Suprapubic skin (tissue), 4 donors: Measurements from ENCODE around the gene TPRN. TPM values are rescaled to one million over a fixed set of nuclear protein-coding genes. Genes with fewer than 3 reads are reported as not detected.

Experiments used
- DNase-seq, 2 donors: peaks; one replicate each; pipeline ENCODE4 v3.0.0-alpha.2; 2019; ENCODE audit warnings: low spot score in 2 of 2
- H3K27ac ChIP-seq: fragments of 200-600 bp; sonication (generic); one replicate; pipeline ENCODE4 v1.5.1; 2019
- H3K27me3 ChIP-seq: fragments of 200-600 bp; sonication (generic); one replicate; pipeline ENCODE4 v1.5.1; 2019
- H3K36me3 ChIP-seq: fragments of 200-600 bp; sonication (generic); one replicate; pipeline ENCODE4 v1.5.1; 2019
- H3K4me1 ChIP-seq: fragments of 200-600 bp; sonication (generic); one replicate; pipeline ENCODE4 v1.5.1; 2019
- H3K4me3 ChIP-seq: fragments of 200-600 bp; sonication (generic); one replicate; pipeline ENCODE4 v1.5.1; 2019; ENCODE audit warnings: mild to moderate bottlenecking
- H3K9me3 ChIP-seq: fragments of 200-600 bp; sonication (generic); one replicate; pipeline ENCODE4 v1.5.1; 2019
- CTCF ChIP-seq, 2 donors: fragments of 200-600 bp in 1 of 2; fragments of 450-650 bp in 1 of 2; sonication (generic) in 1 of 2; IDR thresholded peaks; one replicate each; pipeline ENCODE4 v1.5.1; 2016 to 2019; ENCODE audit warnings: antibody characterized with exemption in 2 of 2, mild to moderate bottlenecking in 1 of 2, moderate library complexity in 1 of 2
- EP300 ChIP-seq: sonication (generic); formaldehyde crosslinking; IDR thresholded peaks from one replicate; pipeline ENCODE4 v1.6.1; 2017; ENCODE audit warnings: antibody characterized with exemption
- POLR2A ChIP-seq, 2 donors: fragments of 450-650 bp; IDR thresholded peaks; one replicate each; pipeline ENCODE4 v1.6.1; 2017; ENCODE audit warnings: antibody characterized with exemption in 2 of 2, mild to moderate bottlenecking in 2 of 2, moderate library complexity in 2 of 2
- POLR2AphosphoS5 ChIP-seq, 3 donors: sonication (generic); formaldehyde crosslinking; IDR thresholded peaks; one replicate each; pipeline ENCODE4 v1.6.1; 2017; ENCODE audit warnings: antibody characterized with exemption in 3 of 3
- WGBS: methylation state at CpG from one replicate; pipeline ENCODE4 v1.1.5; 2018; 5-methylcytosine and 5-hydroxymethylcytosine counted together
- total RNA-seq, 4 donors: library from RNA; depleted of rRNA; stranded (reverse); fragments of >200 nt; gene quantifications; one replicate each; pipeline ENCODE4 v1.1.0, GENCODE V29; 2016

The TPRN gene
- total RNA-seq, 4 donors from 2014 or later, result 12.6 to 23.6 (median 18.7) TPM

GRCh38 chr9:137149942-137150616 lies 50.5 kb downstream of the TPRN start:
- 44% methylated on average over 17 of the region's 20 CpGs for WGBS

GRCh38 chr9:137149363-137149762 lies 51.2 kb downstream of the TPRN start:
- Histone ChIP-seq H3K4me1 (no peaks in the 10 kb centered on the region), H3K36me3 (no peaks in the 10 kb centered on the region), H3K27me3 (peaks cover 37% of the 10 kb centered on the region), H3K9me3 (no peaks in the 10 kb centered on the region), H3K27ac (no peak overlapping the region), H3K4me3 (no peak overlapping the region)
- 59% methylated on average over 5 of the region's 5 CpGs for WGBS
- DNase-seq, result no peak
- TF ChIP-seq EP300 (no peak), CTCF (IDR thresholded peaks at IDR 0.05) (no peak), POLR2AphosphoS5 (IDR thresholded peaks at IDR 0.05) (no peak), POLR2A (IDR thresholded peaks at IDR 0.05) (no peak)

More at GRCh38 chr9:137149942-137150616, 50.5 kb downstream of the TPRN start:
- no peak for DNase-seq
- Histone ChIP-seq H3K36me3 (no peaks in the 10 kb centered on the region), H3K27ac (no peak overlapping the region), H3K27me3 (peaks cover 36% of the 10 kb centered on the region), H3K9me3 (no peaks in the 10 kb centered on the region), H3K4me1 (no peaks in the 10 kb centered on the region), H3K4me3 (no peak overlapping the region)
- no peak for TF ChIP-seq CTCF (IDR thresholded peaks at IDR 0.05)
- TF ChIP-seq EP300, result no peak
- TF ChIP-seq POLR2A (IDR thresholded peaks at IDR 0.05), result no peak
- no peak for TF ChIP-seq POLR2AphosphoS5 (IDR thresholded peaks at IDR 0.05)

- Histone ChIP-seq H3K27ac (no peak overlapping the region), H3K4me1 (no peaks in the 10 kb centered on the region), H3K27me3 (peaks cover 44% of the 10 kb centered on the region), H3K36me3 (no peaks in the 10 kb centered on the region), H3K9me3 (no peaks in the 10 kb centered on the region), H3K4me3 (no peak overlapping the region)
- TF ChIP-seq CTCF (IDR thresholded peaks at IDR 0.05), result no peak
- no peak for TF ChIP-seq POLR2A (IDR thresholded peaks at IDR 0.05)
- TF ChIP-seq EP300, result no peak
- no peak for TF ChIP-seq POLR2AphosphoS5 (IDR thresholded peaks at IDR 0.05)
- WGBS, result 77% methylated on average over 13 of the region's 19 CpGs
- no peak for DNase-seq
Measured at GRCh38 chr9:137148661-137149060, 51.9 kb downstream of the TPRN start.

- TF ChIP-seq EP300, result no peak
- TF ChIP-seq CTCF (IDR thresholded peaks at IDR 0.05), result no peak
- no peak for TF ChIP-seq POLR2AphosphoS5 (IDR thresholded peaks at IDR 0.05)
- no peak for TF ChIP-seq POLR2A (IDR thresholded peaks at IDR 0.05)
- no peaks in the 10 kb centered on the region for H3K9me3 ChIP-seq
- no peak for DNase-seq
- no peaks in the 10 kb centered on the region for H3K36me3 ChIP-seq
- peaks cover 48% of the 10 kb centered on the region for H3K27me3 ChIP-seq
- H3K4me3 ChIP-seq, result no peak overlapping the region
- no peak overlapping the region for H3K27ac ChIP-seq
- 81% methylated on average over 27 of the region's 27 CpGs for WGBS
- no peaks in the 10 kb centered on the region for H3K4me1 ChIP-seq
Measured at GRCh38 chr9:137148242-137148641, 52.3 kb downstream of the TPRN start.

- no peak for DNase-seq
- TF ChIP-seq EP300 (no peak), POLR2A (IDR thresholded peaks at IDR 0.05) (no peak)
- H3K36me3 ChIP-seq, result no peaks in the 10 kb centered on the region
- no peak overlapping the region for H3K27ac ChIP-seq
- peaks cover 53% of the 10 kb centered on the region for H3K27me3 ChIP-seq
- H3K9me3 ChIP-seq, result no peaks in the 10 kb centered on the region
- H3K4me1 ChIP-seq, result no peaks in the 10 kb centered on the region
- no peak overlapping the region for H3K4me3 ChIP-seq
- 31% methylated on average over 15 of the region's 24 CpGs for WGBS
Measured at GRCh38 chr9:137147793-137148160, 52.8 kb downstream of the TPRN start.
